Esophagus muscularis mucosa (tissue), 4 donors: ENCODE data around the gene OR6C4. TPM values are rescaled to one million over a fixed set of nuclear protein-coding genes. Genes with fewer than 3 reads are reported as not detected.
"Not testable (repeated sequence)": the region's sequence is repeated elsewhere in the genome, so short reads cannot be mapped to it uniquely, and the experiment has no call there.

Source experiments
- DNase-seq: peaks from one replicate; pipeline ENCODE4 v3.0.0-alpha.2; 2017; ENCODE audit errors: extremely low spot score
- H3K27ac ChIP-seq, 4 donors: fragments of 200-600 bp; sonication (generic); replicated peaks in 1 of 4; 1 replicate in 3 of 4; 2 replicates in 1 of 4; pipeline ENCODE4 v1.5.1; 2016 to 2019; ENCODE audit warnings: mild to moderate bottlenecking in 1 of 4
- H3K27me3 ChIP-seq, 4 donors: fragments of 200-600 bp; sonication (generic); one replicate each; pipeline versions ENCODE4 v1.5.1 to v1.6.0; 2016 to 2019
- H3K36me3 ChIP-seq, 4 donors: fragments of 200-600 bp; sonication (generic); one replicate each; pipeline ENCODE4 v1.5.1; 2016 to 2019
- H3K4me1 ChIP-seq, 4 donors: fragments of 200-600 bp; sonication (generic); one replicate each; pipeline ENCODE4 v1.5.1; 2016 to 2019
- H3K4me3 ChIP-seq, 4 donors: fragments of 200-600 bp; sonication (generic); 1 replicate in 2 of 4; 2 replicates in 2 of 4; pipeline ENCODE4 v1.5.1; 2016 to 2019; ENCODE audit warnings: mild to moderate bottlenecking in 4 of 4, moderate library complexity in 1 of 4
- H3K9me3 ChIP-seq, 4 donors: fragments of 200-600 bp; sonication (generic); 1 replicate in 3 of 4; 2 replicates in 1 of 4; pipeline ENCODE4 v1.5.1; 2016 to 2019
- CTCF ChIP-seq, 3 experiments: fragments of 200-600 bp in 2 of 3; fragments of 450-650 bp in 1 of 3; sonication (generic) in 2 of 3; IDR thresholded peaks; one replicate each; pipeline ENCODE4 v1.5.1; 2017 to 2019; ENCODE audit warnings: antibody characterized with exemption in 3 of 3, mild to moderate bottlenecking in 2 of 3, moderate library complexity in 1 of 3
- EP300 ChIP-seq: sonication (generic); formaldehyde crosslinking; IDR thresholded peaks from one replicate; pipeline ENCODE4 v1.6.1; 2017; ENCODE audit warnings: antibody characterized with exemption
- POLR2A ChIP-seq: fragments of 450-650 bp; IDR thresholded peaks from one replicate; pipeline ENCODE4 v1.6.1; 2017; ENCODE audit warnings: antibody characterized with exemption, moderate library complexity, mild to moderate bottlenecking, low read depth
- POLR2AphosphoS5 ChIP-seq, 2 donors: sonication (generic); formaldehyde crosslinking; IDR thresholded peaks; one replicate each; pipeline ENCODE4 v1.6.1; 2017; ENCODE audit warnings: antibody characterized with exemption in 2 of 2
- WGBS: methylation state at CpG from one replicate; pipeline ENCODE4 v1.1.5; 2018; 5-methylcytosine and 5-hydroxymethylcytosine counted together
- intact Hi-C: fragments of 100-400 bp; cut with DNase I; formaldehyde crosslinking; loops from one replicate; pipeline ENCODE4 v1.15.1; 2023
- total RNA-seq, 4 donors: library from RNA; depleted of rRNA; stranded (reverse); fragments of >200 nt; gene quantifications; one replicate each; pipeline versions ENCODE4 v1.1.0 to v1.2.1, GENCODE V29; 2016

The OR6C4 gene
- total RNA-seq, 4 donors from 2014 or later, result not detected

- Histone ChIP-seq H3K27ac (no peak overlapping the region), H3K4me3 (no peak overlapping the region), H3K4me1 (no peaks in the 10 kb centered on the region), H3K36me3 (no peaks in the 10 kb centered on the region), H3K27me3 (no peaks in the 10 kb centered on the region), H3K9me3 (peaks cover 0 to 13% (median 0%) of the 10 kb centered on the region in 4 donors)
- intact Hi-C loops, result no loop called here
- DNase-seq, result no peak
- WGBS, result 60% methylated on average over 2 of the region's 2 CpGs
- no peak for TF ChIP-seq CTCF (IDR thresholded peaks at IDR 0.05)
- TF ChIP-seq POLR2AphosphoS5 (IDR thresholded peaks at IDR 0.05), result no peak
- TF ChIP-seq POLR2A, result no peak
- TF ChIP-seq EP300, result no peak
Measured at GRCh38 chr12:55585817-55586216, 36.4 kb downstream of the OR6C4 start.

- H3K27me3 ChIP-seq, DNase-seq, intact Hi-C loops, H3K4me3 ChIP-seq, H3K27ac ChIP-seq, H3K36me3 ChIP-seq, H3K9me3 ChIP-seq, H3K4me1 ChIP-seq: not testable (repeated sequence)
- WGBS, result 78% methylated on average over 12 of the region's 12 CpGs
Measured at GRCh38 chr12:55590152-55590551, 40.8 kb downstream of the OR6C4 start.

Other genes starting within 250 kb of the OR6C4 start
- gene OR6C1, start 235.3 kb upstream of the OR6C4 start, total RNA-seq, result not detected
- gene OR6C3, start 218.9 kb upstream of the OR6C4 start, total RNA-seq, result not detected
- not detected for gene OR6C75, start 186.6 kb upstream of the OR6C4 start, total RNA-seq
- gene OR6C65, start 149.1 kb upstream of the OR6C4 start, total RNA-seq, result not detected
- not detected for gene OR6C76, start 123.3 kb upstream of the OR6C4 start, total RNA-seq
- not detected for gene OR6C2, start 105.5 kb upstream of the OR6C4 start, total RNA-seq
- gene OR6C70, start 79.5 kb upstream of the OR6C4 start, total RNA-seq, result not detected
- not detected for gene OR6C68, start 57.2 kb upstream of the OR6C4 start, total RNA-seq
- gene OR2AP1, start 22.9 kb downstream of the OR6C4 start, total RNA-seq, result not detected
- gene OR10P1, start 87.3 kb downstream of the OR6C4 start, total RNA-seq, result not detected
- 100 to 1,000 TPM; 155 to 245 (median 218) TPM for gene ITGA7, start 158.3 kb downstream of the OR6C4 start, total RNA-seq
- gene BLOC1S1, start 166.4 kb downstream of the OR6C4 start, total RNA-seq, result 100 to 1,000 TPM; 159 to 253 (median 196) TPM
- 10 to 100 TPM; 13.8 to 23.0 (median 17.2) TPM for gene RDH5, start 170.8 kb downstream of the OR6C4 start, total RNA-seq
- gene CD63, start 179.4 kb downstream of the OR6C4 start, total RNA-seq, result 1,000 to 10,000 TPM in 1 of 4 donors, 100 to 1,000 TPM in 3; 742 to 1,177 (median 845) TPM
- 1 to 10 TPM; 1.7 to 9.0 (median 4.9) TPM for gene GDF11, start 193.5 kb downstream of the OR6C4 start, total RNA-seq